Activated CD4-positive, alpha-beta T cell treated with anti-CD3 and anti-CD28 coated beads for 36 hours (primary cell): ENCODE data around the gene CTCF. TPM values are rescaled to one million over a fixed set of nuclear protein-coding genes. Genes with fewer than 3 reads are reported as not detected.
A peak's percentile ranks its signal among the peaks of the same experiment; 100 is the strongest.
"Not testable (repeated sequence)": the region's sequence is repeated elsewhere in the genome, so short reads cannot be mapped to it uniquely, and the experiment has no call there.

Experiments used
- ATAC-seq: fragments of 200-7000 bp; cut with Tn5 transposase; one replicate; pipeline ENCODE4 v1.10.0; 2021; ENCODE audit warnings: mild to moderate bottlenecking, moderate library complexity
- CTCF ChIA-PET: fragments of 350-600 bp; sonication (Branson Sonifier 250); formaldehyde crosslinking; loops from one replicate; lab custom pipeline; 2021; ENCODE audit warnings: antibody characterized with exemption; lab: Charles Lee
- POLR2A ChIA-PET: fragments of 350-600 bp; sonication (Branson Sonifier 250); formaldehyde crosslinking; loops from one replicate; lab custom pipeline; 2021; ENCODE audit warnings: antibody characterized with exemption, inconsistent platforms; lab: Charles Lee
- DNase-seq: peaks from one replicate; pipeline ENCODE4 v3.0.0-alpha.2; 2020
- H3K27ac Mint-ChIP-seq: one replicate; pipeline ENCODE4 v1.8.0; 2021; ENCODE audit warnings: mixed read lengths
- H3K27me3 Mint-ChIP-seq: one replicate; pipeline ENCODE4 v1.8.0; 2021; ENCODE audit warnings: mixed read lengths
- H3K36me3 Mint-ChIP-seq: one replicate; pipeline ENCODE4 v1.8.0; 2021; ENCODE audit warnings: low read depth, mixed read lengths
- H3K4me1 Mint-ChIP-seq: one replicate; pipeline ENCODE4 v1.8.0; 2021; ENCODE audit warnings: mixed read lengths
- H3K4me3 Mint-ChIP-seq: one replicate; pipeline ENCODE4 v1.8.0; 2021; ENCODE audit warnings: mild to moderate bottlenecking, moderate library complexity, mixed read lengths
- H3K9me3 Mint-ChIP-seq: one replicate; pipeline ENCODE4 v1.8.0; 2021; ENCODE audit warnings: low read depth, mixed read lengths
- intact Hi-C, 2 experiments: fragments of 100-400 bp; cut with DNase I in 1 of 2; cut with micrococcal nuclease in 1 of 2; formaldehyde crosslinking; loops; one replicate each; pipeline versions ENCODE4 v1.14.2 to v1.15.1; 2022 to 2024; cut with DNase I, micrococcal nuclease
- total RNA-seq, 2 experiments: library from RNA; stranded (reverse); gene quantifications; one replicate each; pipeline ENCODE4 v1.2.3, GENCODE V29; 2021

CTCF gene
- total RNA-seq, 2 experiments from 2014 or later, result 51.0 to 66.4 TPM

GRCh38 chr16:67525176-67525860, 37.0 kb upstream of the CTCF start:
- DNase-seq (no peak), ATAC-seq (no peak)
- intact Hi-C loops, result loop anchor here in 1 of 2 experiments (10.0 kb wide), 2 partner anchors 279 to 319 kb away; partner anchors contain the start of genes CENPT, NUTF2, RANBP10 and THAP11
- no peaks in the 10 kb centered on the region for H3K36me3 Mint-ChIP-seq
- H3K4me3 Mint-ChIP-seq, result no peak overlapping the region
- CTCF ChIA-PET, result interaction anchor here (0.6 to 2.0 kb wide), 9 partner anchors 12 to 200 kb away, joined by 3 to 8 read pairs (median 3); partner anchors contain the start of gene ATP6V0D1
- POLR2A ChIA-PET, result interaction anchor here (0.5 to 0.9 kb wide), 2 partner anchors 11 to 115 kb away, joined by 4 to 7 read pairs; no protein-coding TSS in a partner anchor
- no peak overlapping the region for H3K27ac Mint-ChIP-seq
- H3K9me3 Mint-ChIP-seq, result no peaks in the 10 kb centered on the region
- H3K27me3 Mint-ChIP-seq, result peaks cover 5% of the 10 kb centered on the region
- H3K4me1 Mint-ChIP-seq, result peaks cover 14% of the 10 kb centered on the region

GRCh38 chr16:67526149-67526791, 36.1 kb upstream of the CTCF start:
- Mint-ChIP-seq H3K36me3 (no peaks in the 10 kb centered on the region), H3K27me3 (peaks cover 11% of the 10 kb centered on the region), H3K4me3 (no peak overlapping the region), H3K9me3 (no peaks in the 10 kb centered on the region), H3K27ac (no peak overlapping the region), H3K4me1 (peaks cover 11% of the 10 kb centered on the region)
- ChIA-PET CTCF (interaction anchor here (0.6 to 2.0 kb wide), 9 partner anchors 9 to 199 kb away, joined by 3 to 8 read pairs (median 3); no protein-coding TSS in a partner anchor), POLR2A (interaction anchor here (0.9 kb wide), 1 partner anchor 10 kb away, joined by 4 read pairs; no protein-coding TSS in a partner anchor)
- ATAC-seq, result no peak
- DNase-seq, result no peak
- intact Hi-C loops, result loop anchor here in 1 of 2 experiments (10.0 kb wide), 2 partner anchors 279 to 319 kb away; partner anchors contain the start of genes CENPT, NUTF2, RANBP10 and THAP11

- H3K36me3 Mint-ChIP-seq, result no peaks in the 10 kb centered on the region
- peak; percentile 67 for ATAC-seq
- no peaks in the 10 kb centered on the region for H3K9me3 Mint-ChIP-seq
- H3K27me3 Mint-ChIP-seq, result peaks cover 14% of the 10 kb centered on the region
- peak within 1 kb of the TSS; percentile 64 for H3K4me3 Mint-ChIP-seq
- ChIA-PET POLR2A (interaction anchor here (0.8 to 1.2 kb wide), 2 partner anchors 33 to 117 kb away, joined by 4 read pairs; partner anchors contain the start of gene CARMIL2), CTCF (interaction anchor here (0.6 to 5.2 kb wide), 4 partner anchors 7 to 1596 kb away, joined by 3 to 43 read pairs (median 6); no protein-coding TSS in a partner anchor)
- peak within 1 kb of the TSS; percentile 58 for H3K27ac Mint-ChIP-seq
- peaks cover 7% of the 10 kb centered on the region for H3K4me1 Mint-ChIP-seq
- peak; percentile 65 for DNase-seq
- intact Hi-C loops, result loop anchor here in 1 of 2 experiments (10.0 kb wide), 2 partner anchors 276 to 316 kb away; partner anchors contain the start of genes CENPT, NUTF2, RANBP10 and THAP11
Measured at GRCh38 chr16:67528222-67528869, 34.0 kb upstream of the CTCF start, which contains the start of gene RIPOR1. TSS of gene RIPOR1 (plus strand) at chr16:67528829. CDS start at chr16:67538447, 9,618 bp downstream.

- no peak overlapping the region for H3K27ac Mint-ChIP-seq
- H3K4me3 Mint-ChIP-seq, result peak overlapping the region; percentile 64
- peak; percentile 58 for DNase-seq
- ChIA-PET POLR2A (interaction anchor here (0.8 to 1.2 kb wide), 2 partner anchors 32 to 116 kb away, joined by 4 read pairs; partner anchors contain the start of gene CARMIL2), CTCF (interaction anchor here (0.6 to 5.2 kb wide), 8 partner anchors 8 to 262 kb away, joined by 3 to 43 read pairs (median 4); no protein-coding TSS in a partner anchor)
- no peaks in the 10 kb centered on the region for H3K9me3 Mint-ChIP-seq
- ATAC-seq, result peak; percentile 62
- intact Hi-C loops, result loop anchor here in 1 of 2 experiments (10.0 kb wide), 2 partner anchors 276 to 316 kb away; partner anchors contain the start of genes CENPT, NUTF2, RANBP10 and THAP11
- H3K27me3 Mint-ChIP-seq, result peaks cover 14% of the 10 kb centered on the region
- no peaks in the 10 kb centered on the region for H3K36me3 Mint-ChIP-seq
- peaks cover 7% of the 10 kb centered on the region for H3K4me1 Mint-ChIP-seq
Measured at GRCh38 chr16:67528870-67529581, 33.3 kb upstream of the CTCF start.

GRCh38 chr16:67529582-67530012, 32.7 kb upstream of the CTCF start:
- POLR2A ChIA-PET, result interaction anchor here (1.2 kb wide), 1 partner anchor 116 kb away, joined by 4 read pairs; the partner anchor contains the start of gene CARMIL2
- Mint-ChIP-seq H3K9me3 (no peaks in the 10 kb centered on the region), H3K4me3 (peak overlapping the region; percentile 64), H3K36me3 (no peaks in the 10 kb centered on the region), H3K27me3 (peaks cover 14% of the 10 kb centered on the region), H3K4me1 (peaks cover 7% of the 10 kb centered on the region), H3K27ac (peak overlapping the region; percentile 58)
- ATAC-seq (no peak), DNase-seq (no peak)
- intact Hi-C loops, result loop anchor here in 1 of 2 experiments (10.0 kb wide), 2 partner anchors 275 to 315 kb away; partner anchors contain the start of genes CENPT, NUTF2, RANBP10 and THAP11
- CTCF ChIA-PET, result interaction anchor here (0.6 to 5.2 kb wide), 7 partner anchors 8 to 138 kb away, joined by 3 to 43 read pairs (median 5); no protein-coding TSS in a partner anchor

GRCh38 chr16:67530013-67530939, 32.0 kb upstream of the CTCF start:
- Mint-ChIP-seq H3K36me3 (no peaks in the 10 kb centered on the region), H3K27ac (peak overlapping the region; percentile 58), H3K4me3 (peak overlapping the region; percentile 64), H3K4me1 (peaks cover 7% of the 10 kb centered on the region), H3K27me3 (peaks cover 16% of the 10 kb centered on the region), H3K9me3 (no peaks in the 10 kb centered on the region)
- DNase-seq, result peak; percentile 40
- ChIA-PET POLR2A (interaction anchor here (1.2 kb wide), 1 partner anchor 115 kb away, joined by 4 read pairs; the partner anchor contains the start of gene CARMIL2), CTCF (interaction anchor here (0.7 to 5.2 kb wide), 10 partner anchors 9 to 270 kb away, joined by 3 to 43 read pairs (median 4); partner anchors contain the start of gene ATP6V0D1)
- intact Hi-C loops, result no loop called here
- ATAC-seq, result peak; percentile 27

GRCh38 chr16:67531247-67531646, 31.1 kb upstream of the CTCF start:
- peaks cover 7% of the 10 kb centered on the region for H3K4me1 Mint-ChIP-seq
- H3K9me3 Mint-ChIP-seq, result no peaks in the 10 kb centered on the region
- H3K27ac Mint-ChIP-seq, result no peak overlapping the region
- DNase-seq (no peak), ATAC-seq (no peak)
- intact Hi-C loops, result no loop called here
- POLR2A ChIA-PET, result no interaction called here
- CTCF ChIA-PET, result interaction anchor here (0.7 to 5.2 kb wide), 6 partner anchors 8 to 269 kb away, joined by 3 to 43 read pairs (median 3); partner anchors contain the start of gene ATP6V0D1
- H3K27me3 Mint-ChIP-seq, result peaks cover 18% of the 10 kb centered on the region
- H3K36me3 Mint-ChIP-seq, result no peaks in the 10 kb centered on the region
- no peak overlapping the region for H3K4me3 Mint-ChIP-seq

DNA sequence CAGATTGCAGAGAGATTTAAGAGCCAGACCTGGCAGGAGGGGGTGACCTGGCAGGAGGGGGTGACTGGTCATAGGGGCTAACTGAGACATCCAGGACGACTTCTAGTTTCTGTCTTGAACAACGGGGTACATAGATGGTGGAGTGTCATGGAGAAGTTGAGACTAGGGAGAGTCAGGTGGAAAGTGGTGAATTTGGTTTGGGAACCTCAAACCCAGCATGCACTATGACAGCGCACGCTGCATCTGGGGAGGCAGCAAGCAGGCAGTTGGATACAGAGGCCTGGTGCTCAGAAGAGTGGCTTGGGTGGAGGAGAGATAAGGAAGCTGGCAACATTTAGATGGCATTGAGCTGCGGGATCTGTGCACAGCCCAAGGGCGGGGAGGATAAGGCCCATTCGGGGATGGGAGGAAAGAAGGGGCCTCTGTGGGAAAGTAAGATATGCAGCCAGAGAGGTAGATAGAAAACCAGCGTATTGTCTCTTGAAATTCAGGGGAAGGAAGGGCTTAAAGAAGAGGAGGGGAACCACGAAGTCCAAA, 29.2 kb upstream of the CTCF start:
- Mint-ChIP-seq H3K4me1 (peaks cover 15% of the 10 kb centered on the region), H3K9me3 (no peaks in the 10 kb centered on the region), H3K36me3 (no peaks in the 10 kb centered on the region), H3K27me3 (peaks cover 20% of the 10 kb centered on the region), H3K4me3 (no peak overlapping the region), H3K27ac (no peak overlapping the region)
- intact Hi-C loops, result no loop called here
- POLR2A ChIA-PET, result interaction anchor here (0.6 kb wide), 1 partner anchor 279 kb away, joined by 7 read pairs; no protein-coding TSS in a partner anchor
- ATAC-seq (no peak), DNase-seq (no peak)
- CTCF ChIA-PET, result interaction anchor here (0.6 to 5.2 kb wide), 9 partner anchors 10 to 67 kb away, joined by 3 to 43 read pairs (median 3); no protein-coding TSS in a partner anchor

DNA sequence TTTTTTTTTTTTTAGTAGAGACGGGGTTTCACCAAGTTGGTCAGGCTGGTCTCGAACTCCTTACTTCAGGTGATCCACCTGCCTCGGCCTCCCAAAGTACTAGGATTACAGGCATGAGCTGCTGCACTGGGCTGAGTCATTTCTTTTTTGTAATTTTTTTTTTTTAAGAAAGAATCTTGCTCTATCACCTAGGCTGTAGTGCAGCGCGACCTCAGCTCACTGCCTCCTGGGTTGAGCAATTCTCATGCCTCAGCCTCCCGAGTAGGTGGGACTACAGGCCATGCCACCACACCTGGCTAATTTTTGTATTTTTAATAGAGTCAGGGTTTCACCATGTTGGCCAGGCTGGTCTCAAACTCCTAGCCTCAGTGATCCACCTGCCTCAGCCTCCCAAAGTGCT, 28.3 kb upstream of the CTCF start:
- DNase-seq, H3K36me3 Mint-ChIP-seq, ATAC-seq, intact Hi-C loops, POLR2A ChIA-PET, H3K27ac Mint-ChIP-seq, H3K4me3 Mint-ChIP-seq, H3K9me3 Mint-ChIP-seq: not testable (repeated sequence)
- CTCF ChIA-PET, result interaction anchor here (0.7 to 5.2 kb wide), 4 partner anchors 12 to 376 kb away, joined by 3 to 43 read pairs (median 16); no protein-coding TSS in a partner anchor
- H3K27me3 Mint-ChIP-seq, result peaks cover 20% of the 10 kb centered on the region
- H3K4me1 Mint-ChIP-seq, result peaks cover 15% of the 10 kb centered on the region
